ENCODE results near the gene HCAR2. TPM values are rescaled to one million over a fixed set of nuclear protein-coding genes. Genes with fewer than 3 reads are reported as not detected.
"Not testable (repeated sequence)": the region's sequence is repeated elsewhere in the genome, so short reads cannot be mapped to it uniquely, and the experiment has no call there.

HCAR2 gene
- not detected for total RNA-seq
- not detected for polyA plus RNA-seq (2013, experiment 1 of 2)
- polyA plus RNA-seq (2013, experiment 2 of 2), result not detected
- long read RNA-seq, experiment 1, result 0 reads
- long read RNA-seq, experiment 2, result 0 reads
- long read RNA-seq, experiment 3, result 0 reads
- long read RNA-seq, experiment 4, result 0 reads

GRCh38 chr12:122702890-122703611, at the start of gene HCAR2:
Gene HCAR2, minus strand, starts transcription at chr12:122703357. Its CDS starts 74 bp downstream, at chr12:122703283.
- H3K4me3 Mint-ChIP-seq; H3K9ac ChIP-seq (ENCODE audit: extremely low read depth, low read length, poor library complexity, severe bottlenecking); DNase-seq; H3K4me3 ChIP-seq (ENCODE audit: low read length); H3K4me1 Mint-ChIP-seq; H3K27ac ChIP-seq (ENCODE audit: low read depth, low read length); H3K27me3 ChIP-seq (ENCODE audit: control insufficient read depth, insufficient read depth, low read length, poor library complexity, severe bottlenecking); H3K27ac Mint-ChIP-seq; H3K4me1 ChIP-seq (ENCODE audit: control insufficient read depth, insufficient read depth, low read length); H3K9me3 ChIP-seq (ENCODE audit: control insufficient read depth, low read length); H3K9me3 Mint-ChIP-seq; H3K36me3 Mint-ChIP-seq (ENCODE audit: low read depth); H3K27me3 Mint-ChIP-seq (ENCODE audit: insufficient read depth); H3K36me3 ChIP-seq (ENCODE audit: control insufficient read depth, insufficient read depth, low read length): not testable (repeated sequence)
- WGBS, 2 experiments (ENCODE audit: insufficient coverage in 1 of 2, insufficient read length in 1 of 2), result 96 to 97% methylated on average over 9 to 22 of the region's 22 CpGs

GRCh38 chr12:122752464-122753318, 49.5 kb upstream of the HCAR2 start, which contains the start of gene DENR:
Gene DENR, plus strand, starts transcription at chr12:122752824. Its CDS starts 878 bp downstream, at chr12:122753702.
- no peaks in the 10 kb centered on the region for H3K27me3 Mint-ChIP-seq (ENCODE audit: insufficient read depth)
- peaks cover 38% of the 10 kb centered on the region for H3K36me3 Mint-ChIP-seq (ENCODE audit: low read depth)
- 0% methylated on average over 39 to 73 of the region's 73 CpGs for WGBS, 2 experiments (ENCODE audit: insufficient coverage in 1 of 2, insufficient read length in 1 of 2)

DNA sequence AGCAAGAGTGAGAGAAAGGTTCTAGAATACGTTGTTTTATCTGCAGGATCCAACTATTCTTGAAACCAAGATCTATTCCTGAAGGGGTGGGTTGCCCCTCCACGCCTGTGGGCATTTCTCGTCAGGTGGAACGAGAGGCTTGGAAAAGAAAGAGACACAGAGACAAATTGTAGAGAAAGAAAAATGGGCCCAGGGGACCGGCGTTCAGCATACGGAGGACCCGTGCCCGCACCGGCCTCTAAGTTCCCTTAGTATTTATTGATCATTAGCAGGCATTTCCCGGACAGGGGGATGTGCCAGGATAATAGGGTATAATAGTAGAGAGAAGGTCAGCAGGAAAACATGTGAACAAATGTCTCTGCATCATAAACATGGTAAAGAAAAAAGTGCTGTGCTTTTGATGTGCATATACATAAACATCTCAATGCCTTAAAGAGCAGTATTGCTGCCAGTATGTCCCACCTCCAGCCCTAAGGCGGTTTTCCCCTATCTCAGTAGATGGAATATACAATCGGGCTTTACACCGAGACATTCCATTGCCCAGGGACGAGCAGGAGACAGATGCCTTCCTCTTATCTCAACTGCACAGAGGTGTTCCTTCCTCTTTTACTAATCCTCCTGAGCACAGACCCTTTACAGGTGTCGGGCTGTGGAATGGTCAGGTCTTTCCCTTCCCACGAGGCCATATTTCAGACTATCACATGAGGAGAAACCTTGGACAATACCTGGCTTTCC, 47.8 kb upstream of the HCAR2 start:
- Histone ChIP-seq H3K4me3 (ENCODE audit: low read length) (peak overlapping the region; percentile 95), H3K36me3 (ENCODE audit: control insufficient read depth, insufficient read depth, low read length) (peaks cover 24% of the 10 kb centered on the region), H3K9ac (ENCODE audit: extremely low read depth, low read length, poor library complexity, severe bottlenecking) (peak overlapping the region; percentile 80), H3K27ac (ENCODE audit: low read depth, low read length) (peak overlapping the region; percentile 47)
- Mint-ChIP-seq H3K4me1 (peaks cover 19% of the 10 kb centered on the region), H3K36me3 (ENCODE audit: low read depth) (peaks cover 23% of the 10 kb centered on the region), H3K4me3 (peak overlapping the region; percentile 97), H3K27ac (peak overlapping the region; percentile 98)
- WGBS, 2 experiments (ENCODE audit: insufficient coverage in 1 of 2, insufficient read length in 1 of 2), result 32 to 55% methylated on average over 15 to 17 of the region's 17 CpGs
- DNase-seq, result peak; percentile 73
- H3K9me3 Mint-ChIP-seq; H3K27me3 Mint-ChIP-seq (ENCODE audit: insufficient read depth); H3K4me1 ChIP-seq (ENCODE audit: control insufficient read depth, insufficient read depth, low read length); H3K27me3 ChIP-seq (ENCODE audit: control insufficient read depth, insufficient read depth, low read length, poor library complexity, severe bottlenecking); H3K9me3 ChIP-seq (ENCODE audit: control insufficient read depth, low read length): not testable (repeated sequence)

More at GRCh38 chr12:122752464-122753318, 49.5 kb upstream of the HCAR2 start, which contains the start of gene DENR:
- no peaks in the 10 kb centered on the region for H3K9me3 ChIP-seq (ENCODE audit: control insufficient read depth, low read length)
- DNase-seq, result peak; percentile 100
- peaks cover 8% of the 10 kb centered on the region for H3K4me1 ChIP-seq (ENCODE audit: control insufficient read depth, insufficient read depth, low read length)
- H3K9ac ChIP-seq (ENCODE audit: extremely low read depth, low read length, poor library complexity, severe bottlenecking), result peak within 1 kb of the TSS; percentile 90
- Mint-ChIP-seq H3K27ac (peak within 1 kb of the TSS; percentile 98), H3K9me3 (peaks cover 2% of the 10 kb centered on the region), H3K4me3 (peak within 1 kb of the TSS; percentile 97), H3K4me1 (peaks cover 19% of the 10 kb centered on the region)
- peak within 1 kb of the TSS; percentile 71 for H3K27ac ChIP-seq (ENCODE audit: low read depth, low read length)
- H3K4me3 ChIP-seq (ENCODE audit: low read length), result peak within 1 kb of the TSS; percentile 95
- H3K36me3 ChIP-seq (ENCODE audit: control insufficient read depth, insufficient read depth, low read length), result peaks cover 41% of the 10 kb centered on the region
- TF ChIP-seq CTCF (conservative IDR thresholded peaks at IDR 0.05), result peak; percentile 90
- no peaks in the 10 kb centered on the region for H3K27me3 ChIP-seq (ENCODE audit: control insufficient read depth, insufficient read depth, low read length, poor library complexity, severe bottlenecking)
